ENCODE measurements around the gene MSMB. TPM values are rescaled to one million over a fixed set of nuclear protein-coding genes. Genes with fewer than 3 reads are reported as not detected.
A peak's percentile ranks its signal among the peaks of the same experiment; 100 is the strongest.

The MSMB gene
- total and polyA plus RNA-seq, 2 of the 8 experiments (the other 6 are each of a cell fraction or from before 2014, with no cell fraction given): not detected

- TF ChIP-seq USF2 (IDR thresholded peaks at IDR 0.05; ENCODE audit: low read length) (no peak), SRF (IDR thresholded peaks at IDR 0.05; ENCODE audit: low read depth, low read length) (no peak), POU5F1 (IDR thresholded peaks at IDR 0.05; ENCODE audit: low read depth, low read length) (no peak), RXRA (IDR thresholded peaks at IDR 0.05; ENCODE audit: insufficient read depth, low read depth, low read length) (0 out of 2 replicates have a peak, but pooled peaks have one; percentile 16), ASH2L (IDR thresholded peaks at IDR 0.05; ENCODE audit: low read length) (peak; percentile 85), KDM1A (IDR thresholded peaks at IDR 0.05; ENCODE audit: borderline replicate concordance, low read length) (no peak), POLR2A (IDR thresholded peaks at IDR 0.05; ENCODE audit: control extremely low read depth in 1 of 2, low read depth in 2 of 2, low read length in 2 of 2) (peak in 1 of 2 experiments; percentile 65; a peak in 2 of 3 replicates), HDAC6 (IDR thresholded peaks at IDR 0.05; ENCODE audit: low read depth, low read length) (no peak), GABPA (IDR thresholded peaks at IDR 0.05; ENCODE audit: borderline replicate concordance, insufficient read depth, low read length) (no peak)
- TF ChIP-seq, protein P1, sequence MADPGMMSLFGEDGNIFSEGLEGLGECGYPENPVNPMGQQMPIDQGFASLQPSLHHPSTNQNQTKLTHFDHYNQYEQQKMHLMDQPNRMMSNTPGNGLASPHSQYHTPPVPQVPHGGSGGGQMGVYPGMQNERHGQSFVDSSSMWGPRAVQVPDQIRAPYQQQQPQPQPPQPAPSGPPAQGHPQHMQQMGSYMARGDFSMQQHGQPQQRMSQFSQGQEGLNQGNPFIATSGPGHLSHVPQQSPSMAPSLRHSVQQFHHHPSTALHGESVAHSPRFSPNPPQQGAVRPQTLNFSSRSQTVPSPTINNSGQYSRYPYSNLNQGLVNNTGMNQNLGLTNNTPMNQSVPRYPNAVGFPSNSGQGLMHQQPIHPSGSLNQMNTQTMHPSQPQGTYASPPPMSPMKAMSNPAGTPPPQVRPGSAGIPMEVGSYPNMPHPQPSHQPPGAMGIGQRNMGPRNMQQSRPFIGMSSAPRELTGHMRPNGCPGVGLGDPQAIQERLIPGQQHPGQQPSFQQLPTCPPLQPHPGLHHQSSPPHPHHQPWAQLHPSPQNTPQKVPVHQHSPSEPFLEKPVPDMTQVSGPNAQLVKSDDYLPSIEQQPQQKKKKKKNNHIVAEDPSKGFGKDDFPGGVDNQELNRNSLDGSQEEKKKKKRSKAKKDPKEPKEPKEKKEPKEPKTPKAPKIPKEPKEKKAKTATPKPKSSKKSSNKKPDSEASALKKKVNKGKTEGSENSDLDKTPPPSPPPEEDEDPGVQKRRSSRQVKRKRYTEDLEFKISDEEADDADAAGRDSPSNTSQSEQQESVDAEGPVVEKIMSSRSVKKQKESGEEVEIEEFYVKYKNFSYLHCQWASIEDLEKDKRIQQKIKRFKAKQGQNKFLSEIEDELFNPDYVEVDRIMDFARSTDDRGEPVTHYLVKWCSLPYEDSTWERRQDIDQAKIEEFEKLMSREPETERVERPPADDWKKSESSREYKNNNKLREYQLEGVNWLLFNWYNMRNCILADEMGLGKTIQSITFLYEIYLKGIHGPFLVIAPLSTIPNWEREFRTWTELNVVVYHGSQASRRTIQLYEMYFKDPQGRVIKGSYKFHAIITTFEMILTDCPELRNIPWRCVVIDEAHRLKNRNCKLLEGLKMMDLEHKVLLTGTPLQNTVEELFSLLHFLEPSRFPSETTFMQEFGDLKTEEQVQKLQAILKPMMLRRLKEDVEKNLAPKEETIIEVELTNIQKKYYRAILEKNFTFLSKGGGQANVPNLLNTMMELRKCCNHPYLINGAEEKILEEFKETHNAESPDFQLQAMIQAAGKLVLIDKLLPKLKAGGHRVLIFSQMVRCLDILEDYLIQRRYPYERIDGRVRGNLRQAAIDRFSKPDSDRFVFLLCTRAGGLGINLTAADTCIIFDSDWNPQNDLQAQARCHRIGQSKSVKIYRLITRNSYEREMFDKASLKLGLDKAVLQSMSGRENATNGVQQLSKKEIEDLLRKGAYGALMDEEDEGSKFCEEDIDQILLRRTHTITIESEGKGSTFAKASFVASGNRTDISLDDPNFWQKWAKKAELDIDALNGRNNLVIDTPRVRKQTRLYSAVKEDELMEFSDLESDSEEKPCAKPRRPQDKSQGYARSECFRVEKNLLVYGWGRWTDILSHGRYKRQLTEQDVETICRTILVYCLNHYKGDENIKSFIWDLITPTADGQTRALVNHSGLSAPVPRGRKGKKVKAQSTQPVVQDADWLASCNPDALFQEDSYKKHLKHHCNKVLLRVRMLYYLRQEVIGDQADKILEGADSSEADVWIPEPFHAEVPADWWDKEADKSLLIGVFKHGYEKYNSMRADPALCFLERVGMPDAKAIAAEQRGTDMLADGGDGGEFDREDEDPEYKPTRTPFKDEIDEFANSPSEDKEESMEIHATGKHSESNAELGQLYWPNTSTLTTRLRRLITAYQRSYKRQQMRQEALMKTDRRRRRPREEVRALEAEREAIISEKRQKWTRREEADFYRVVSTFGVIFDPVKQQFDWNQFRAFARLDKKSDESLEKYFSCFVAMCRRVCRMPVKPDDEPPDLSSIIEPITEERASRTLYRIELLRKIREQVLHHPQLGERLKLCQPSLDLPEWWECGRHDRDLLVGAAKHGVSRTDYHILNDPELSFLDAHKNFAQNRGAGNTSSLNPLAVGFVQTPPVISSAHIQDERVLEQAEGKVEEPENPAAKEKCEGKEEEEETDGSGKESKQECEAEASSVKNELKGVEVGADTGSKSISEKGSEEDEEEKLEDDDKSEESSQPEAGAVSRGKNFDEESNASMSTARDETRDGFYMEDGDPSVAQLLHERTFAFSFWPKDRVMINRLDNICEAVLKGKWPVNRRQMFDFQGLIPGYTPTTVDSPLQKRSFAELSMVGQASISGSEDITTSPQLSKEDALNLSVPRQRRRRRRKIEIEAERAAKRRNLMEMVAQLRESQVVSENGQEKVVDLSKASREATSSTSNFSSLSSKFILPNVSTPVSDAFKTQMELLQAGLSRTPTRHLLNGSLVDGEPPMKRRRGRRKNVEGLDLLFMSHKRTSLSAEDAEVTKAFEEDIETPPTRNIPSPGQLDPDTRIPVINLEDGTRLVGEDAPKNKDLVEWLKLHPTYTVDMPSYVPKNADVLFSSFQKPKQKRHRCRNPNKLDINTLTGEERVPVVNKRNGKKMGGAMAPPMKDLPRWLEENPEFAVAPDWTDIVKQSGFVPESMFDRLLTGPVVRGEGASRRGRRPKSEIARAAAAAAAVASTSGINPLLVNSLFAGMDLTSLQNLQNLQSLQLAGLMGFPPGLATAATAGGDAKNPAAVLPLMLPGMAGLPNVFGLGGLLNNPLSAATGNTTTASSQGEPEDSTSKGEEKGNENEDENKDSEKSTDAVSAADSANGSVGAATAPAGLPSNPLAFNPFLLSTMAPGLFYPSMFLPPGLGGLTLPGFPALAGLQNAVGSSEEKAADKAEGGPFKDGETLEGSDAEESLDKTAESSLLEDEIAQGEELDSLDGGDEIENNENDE (IDR thresholded peaks at IDR 0.05; ENCODE audit: insufficient replicate concordance, low read length): no peak
Observed at GRCh38 chr10:46022978-46023702, 22.9 kb downstream of the MSMB start (continued).

All from H1 (cell line).